ENCODE results near the gene ZFP42. TPM values are rescaled to one million over a fixed set of nuclear protein-coding genes. Genes with fewer than 3 reads are reported as not detected.

The ZFP42 gene
- total and polyA plus RNA-seq, 2 of the 8 experiments (the other 6 are each of a cell fraction or from before 2014, with no cell fraction given), result 69.4 to 188 TPM

DNA sequence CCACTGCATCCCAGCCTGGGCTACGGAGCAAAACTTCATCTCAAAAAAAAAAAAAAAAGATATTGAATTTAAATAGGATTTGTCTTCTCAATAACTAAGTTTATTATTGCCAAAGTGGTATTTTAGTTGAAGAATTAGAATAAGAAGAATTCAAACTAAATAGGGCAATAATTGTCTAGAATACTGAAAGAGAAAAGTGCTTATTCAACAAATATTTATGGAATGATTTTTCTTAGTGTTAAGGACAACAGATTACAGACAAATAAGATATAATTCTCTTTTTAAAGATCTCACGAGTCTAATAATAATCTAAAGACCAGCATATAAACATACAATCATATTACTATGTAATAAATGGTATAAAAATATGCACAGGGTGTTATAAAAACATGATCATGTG is 33.6 kb upstream of the ZFP42 start:
- no peaks in the 10 kb centered on the region for H4K20me1 ChIP-seq (replicated peaks in 1 of 2; ENCODE audit: control insufficient read depth in 1 of 2, insufficient read depth in 2 of 2, low read length in 2 of 2)
- no peak overlapping the region for H2BK15ac ChIP-seq (ENCODE audit: low read length)
- no peaks in the 10 kb centered on the region for H3K23me2 ChIP-seq (ENCODE audit: low read depth, low read length)
- DNase-seq (ENCODE audit: low read depth in 1 of 2, low spot score in 2 of 2) (no peak), FAIRE-seq (no peak)
- no peak overlapping the region for H2AK5ac ChIP-seq (ENCODE audit: low read depth, low read length)
- H3K27me3 ChIP-seq (replicated peaks in 1 of 4; ENCODE audit: control insufficient read depth in 3 of 4, extremely low read depth in 1 of 4, insufficient read depth in 3 of 4, low read length in 3 of 4), result no peaks in the 10 kb centered on the region
- H3K18ac ChIP-seq (ENCODE audit: extremely low read depth, low read length), result no peak overlapping the region
- no peak overlapping the region for H4K8ac ChIP-seq (ENCODE audit: extremely low read depth, insufficient read depth, low read length)
- no peak overlapping the region for H3K9ac ChIP-seq (replicated peaks in 1 of 4; ENCODE audit: extremely low read depth in 1 of 4, low read depth in 3 of 4, low read length in 3 of 4)
- H3K14ac ChIP-seq (ENCODE audit: insufficient read length), result no peak overlapping the region
- WGBS, 2 experiments (ENCODE audit: extremely low coverage in 1 of 2, insufficient coverage in 1 of 2, insufficient read length in 1 of 2, insufficient replicate concordance in 2 of 2, low coverage in 1 of 2, low lambda C conversion rate in 2 of 2, missing lambda C conversion rate in 1 of 2), result 95% methylated on average over 2 of the region's 2 CpGs; no CpG with 5 or more reads in 1 of the 2 experiments
- no peak overlapping the region for H2BK20ac ChIP-seq (ENCODE audit: low read length)
- no peak overlapping the region for H3K56ac ChIP-seq (replicated peaks; ENCODE audit: insufficient read length, low read depth, low read length)
- no peaks in the 10 kb centered on the region for H3K79me1 ChIP-seq (ENCODE audit: low read depth, low read length)
- H2BK5ac ChIP-seq (ENCODE audit: low read depth, low read length), result no peak overlapping the region
- no peak overlapping the region for H2BK12ac ChIP-seq (ENCODE audit: low read depth, low read length)
- no peak overlapping the region for H2BK120ac ChIP-seq (replicated peaks; ENCODE audit: low read depth, low read length)
- no peak overlapping the region for H2AFZ ChIP-seq (ENCODE audit: low read length)
- POLR2A ChIA-PET (ENCODE audit: partially characterized antibody), result interaction anchor here (1.1 kb wide), 1 partner anchor 45 kb away, joined by 3 read pairs; no protein-coding TSS in a partner anchor
- no peaks in the 10 kb centered on the region for H3K4me1 ChIP-seq (replicated peaks in 1 of 4; ENCODE audit: control insufficient read depth in 3 of 4, insufficient read depth in 4 of 4, low read length in 3 of 4)
- no peak overlapping the region for H4K5ac ChIP-seq (ENCODE audit: insufficient read length, low read depth, low read length)
- CTCF ChIA-PET (ENCODE audit: partially characterized antibody), result interaction anchor here (0.6 kb wide), 1 partner anchor 369 kb away, joined by 5 read pairs; no protein-coding TSS in a partner anchor
- no peak overlapping the region for H3K4me2 ChIP-seq (ENCODE audit: insufficient read depth in 1 of 2, low read depth in 2 of 2, low read length in 2 of 2)
- H3K27ac ChIP-seq (ENCODE audit: low read depth, low read length), result no peak overlapping the region
- no peaks in the 10 kb centered on the region for H3K36me3 ChIP-seq (ENCODE audit: control insufficient read depth in 2 of 4, insufficient read depth in 4 of 4, low read length in 3 of 4)
- H3K4me3 ChIP-seq (ENCODE audit: extremely low read depth in 1 of 4, insufficient read depth in 2 of 4, low read depth in 3 of 4, low read length in 4 of 4), result no peak overlapping the region
- H3K4ac ChIP-seq (replicated peaks; ENCODE audit: insufficient read length, low read depth, low read length), result no peak overlapping the region
- H4K91ac ChIP-seq (replicated peaks; ENCODE audit: insufficient read length, low read length), result no peak overlapping the region
- H3K79me2 ChIP-seq (ENCODE audit: control insufficient read depth in 1 of 2, insufficient read depth in 2 of 2, low read length in 2 of 2), result no peaks in the 10 kb centered on the region
- no peaks in the 10 kb centered on the region for H3K9me3 ChIP-seq (ENCODE audit: insufficient read depth in 2 of 2, low read depth in 1 of 2, low read length in 1 of 2)
- no peak overlapping the region for H3K23ac ChIP-seq (ENCODE audit: insufficient read length)
- TF ChIP-seq RXRA (IDR thresholded peaks at IDR 0.05; ENCODE audit: insufficient read depth, low read depth, low read length) (no peak), GTF2F1 (IDR thresholded peaks at IDR 0.05; ENCODE audit: borderline replicate concordance, low read depth, low read length) (no peak), BACH1 (IDR thresholded peaks at IDR 0.05; ENCODE audit: low read length) (no peak), PHF8 (conservative IDR thresholded peaks at IDR 0.05; ENCODE audit: low read depth, low read length) (no peak)
